K562 (cell line): ENCODE measurements around the gene IL9. TPM values are rescaled to one million over a fixed set of nuclear protein-coding genes. Genes with fewer than 3 reads are reported as not detected.

Experiments used
- ATAC-seq: fragments of 200-7000 bp; cut with Tn5 transposase; 3 replicates; pipeline ENCODE4 v1.9.1; 2020; ENCODE audit warnings: moderate library complexity
- Bru-seq: library from RNA; stranded (reverse); fragments of 400-500 nt; gene quantifications from one replicate; lab custom pipeline; 2021; lab: Mats Ljungman, UMichigan
- BruChase-seq, 2 experiments: library from RNA; stranded (reverse); fragments of 400-500 nt; gene quantifications; one replicate each; lab custom pipeline; 2021; lab: Mats Ljungman, UMichigan
- BruUV-seq: library from RNA; stranded (reverse); fragments of 400-500 nt; replicated peaks from 2 replicates; lab custom pipeline; 2021; lab: Mats Ljungman, UMichigan
- CTCF ChIA-PET: fragments of 300-600 bp; formaldehyde crosslinking; extraction: SDS; loops from one replicate; lab custom pipeline; 2021; ENCODE audit warnings: low intra/inter-chr PET ratio; lab: Yijun Ruan, JAX
- POLR2A ChIA-PET: fragments of 300-600, 350-650 bp; sonication (Branson Sonifier 250); formaldehyde crosslinking; extraction: SDS; loops from one replicate; lab custom pipeline; 2021; ENCODE audit warnings: antibody characterized with exemption, inconsistent platforms; lab: Yijun Ruan, JAX
- DNase-seq, 4 experiments: peaks; one replicate each; pipeline versions ENCODE4 v3.0.0 to v3.0.0-alpha.2; 2011 to 2018; ENCODE audit warnings: low spot score in 3 of 4, mixed read lengths in 3 of 4; ENCODE audit errors: extremely low read depth in 1 of 4
- FAIRE-seq: peaks from 2 replicates; lab custom pipeline; 2011; peaks lifted over from hg19 to GRCh38; lab: Jason Lieb, UNC
- H2AFZ ChIP-seq: 2 replicates; pipeline ENCODE4 v1.6.0; 2011; ENCODE audit warnings: low read depth, low read length, control low read depth, inconsistent platforms
- H3K27ac ChIP-seq: fragments of 200-600 bp; 3 replicates; pipeline ENCODE4 v1.8.0; 2011; ENCODE audit warnings: low read depth, mild to moderate bottlenecking, control low read depth, inconsistent platforms, low read length, moderate library complexity, mixed read lengths; ENCODE audit errors: extremely low read depth
- H3K27me3 ChIP-seq, 2 experiments: fragments of 300-600 bp in 1 of 2; 2 replicates in 1 of 2; 3 replicates in 1 of 2; pipeline versions ENCODE4 v1.6.0 to v1.8.0; 2011; ENCODE audit warnings: inconsistent platforms in 2 of 2, low read length in 2 of 2, mild to moderate bottlenecking in 1 of 2, mixed read lengths in 1 of 2, moderate library complexity in 1 of 2; ENCODE audit not compliant: control insufficient read depth in 2 of 2, insufficient read depth in 2 of 2
- H3K36me3 ChIP-seq: fragments of 300-600 bp; 3 replicates; pipeline ENCODE4 v1.8.0; 2011; ENCODE audit warnings: mild to moderate bottlenecking, low read length, inconsistent platforms; ENCODE audit not compliant: control insufficient read depth, insufficient read depth
- H3K4me1 ChIP-seq, 2 experiments: fragments of 200-600 bp in 1 of 2; replicated peaks in 1 of 2; 2 replicates in 1 of 2; 3 replicates in 1 of 2; pipeline versions ENCODE4 v1.5.1 to v1.8.0; 2011; ENCODE audit warnings: inconsistent platforms in 2 of 2, low read length in 2 of 2, mild to moderate bottlenecking in 1 of 2, mixed read lengths in 1 of 2, moderate library complexity in 1 of 2; ENCODE audit not compliant: control insufficient read depth in 2 of 2, insufficient read depth in 2 of 2
- H3K4me2 ChIP-seq: 2 replicates; pipeline ENCODE4 v1.6.1; 2011; ENCODE audit warnings: low read length, control low read depth, inconsistent platforms, mixed read lengths; ENCODE audit not compliant: insufficient read depth
- H3K4me3 ChIP-seq: fragments of 200-600 bp; sonication (generic), shearing (Covaris generic); 2 replicates; pipeline ENCODE4 v1.5.1; 2016; ENCODE audit warnings: control low read depth, inconsistent platforms
- H3K79me2 ChIP-seq: fragments of 200-600 bp; 3 replicates; pipeline ENCODE4 v1.8.0; 2011; ENCODE audit warnings: low read length, inconsistent platforms; ENCODE audit not compliant: control insufficient read depth, insufficient read depth
- H3K9ac ChIP-seq, 2 experiments: 2 replicates each; pipeline versions ENCODE4 v1.6.0 to v1.6.1; 2011; ENCODE audit warnings: low read depth in 2 of 2, low read length in 2 of 2, control low read depth in 1 of 2, inconsistent platforms in 1 of 2, mild to moderate bottlenecking in 1 of 2, mixed read lengths in 1 of 2; ENCODE audit not compliant: insufficient read depth in 1 of 2
- H3K9me1 ChIP-seq: one replicate; pipeline ENCODE4 v1.6.0; 2011; ENCODE audit warnings: inconsistent platforms, mild to moderate bottlenecking, low read length, moderate library complexity; ENCODE audit not compliant: control insufficient read depth, insufficient read depth
- H3K9me3 ChIP-seq: replicated peaks from 2 replicates; pipeline ENCODE4 v1.5.1; 2011; ENCODE audit warnings: low read depth, low read length, inconsistent platforms; ENCODE audit not compliant: control insufficient read depth, insufficient read depth
- H4K20me1 ChIP-seq: replicated peaks from 2 replicates; pipeline ENCODE4 v1.6.1; 2011; ENCODE audit warnings: low read length, inconsistent platforms, mixed read lengths; ENCODE audit not compliant: control insufficient read depth, insufficient read depth
- ATF2 ChIP-seq: sonication (generic); formaldehyde crosslinking; IDR thresholded peaks from 2 replicates; pipeline ENCODE4 v1.8.1; 2022; ENCODE audit warnings: missing genetic modification reagents
- GTF2B ChIP-seq: IDR thresholded peaks from 2 replicates; pipeline ENCODE4 v1.6.1; 2011; ENCODE audit not compliant: insufficient read length; ENCODE audit errors: extremely low read depth
- REST ChIP-seq, 2 experiments: fragments of 450-650 bp; formaldehyde crosslinking in 1 of 2; IDR thresholded peaks; 2 replicates each; pipeline versions ENCODE4 v1.4.0 to v1.6.1; 2014 to 2020; ENCODE audit warnings: mild to moderate bottlenecking in 2 of 2, borderline replicate concordance in 1 of 2, low read depth in 1 of 2
- ZNF740 ChIP-seq, 3 experiments: fragments of 200-800 bp in 1 of 3; sonication (Bioruptor generic) in 1 of 3; sonication (generic) in 1 of 3; formaldehyde crosslinking in 1 of 3; IDR thresholded peaks; 2 replicates each; pipeline versions ENCODE4 v1.6.1 to v1.8.0; 2016 to 2022; ENCODE audit warnings: mild to moderate bottlenecking in 2 of 3, missing compliant biosample characterization in 2 of 3, missing genetic modification characterization in 2 of 3, missing genetic modification reagents in 1 of 3
- WGBS: fragments of 100-300 bp; shearing (Covaris generic); methylation state at CpG from one replicate; pipeline ENCODE4 v1.1.6; 2016; ENCODE audit warnings: low coverage, mixed read lengths; ENCODE audit not compliant: insufficient coverage; ENCODE audit errors: missing lambda C conversion rate; 5-methylcytosine and 5-hydroxymethylcytosine counted together
- in situ Hi-C: fragments of 300-500 bp; cut with MboI; formaldehyde crosslinking; loops from 4 replicates; pipeline ENCODE4 v1.15.0; 2018; ENCODE audit warnings: inconsistent platforms, mixed read lengths
- intact Hi-C: fragments of 100-400 bp; cut with micrococcal nuclease; formaldehyde crosslinking; loops from 2 replicates; pipeline ENCODE4 v1.14.2; 2022
- long read RNA-seq, 3 experiments: library from polyadenylated mRNA in 2 of 3; library from RNA in 1 of 3; unstranded in 2 of 3; stranded (forward) in 1 of 3; transcript quantifications; one replicate each; pipeline ENCODE4 v2.0.0, GENCODE V29; 2019 to 2022
- polyA minus RNA-seq, 3 experiments: library from RNA; depleted of rRNA, polyadenylated mRNA; stranded (reverse); fragments of >200 nt; gene quantifications; 2 replicates each; pipeline ENCODE4 v1.2.3, GENCODE V29; 2011
- polyA plus RNA-seq, 8 experiments: library from polyadenylated mRNA; depleted of rRNA in 4 of 8; stranded (reverse) in 5 of 8; unstranded in 3 of 8; fragments of >200 nt; fragmentation: Nextera tagmentation in 2 of 8; fragmentation: Illumina TruSeq in 1 of 8; extraction: Ambion mirVana in 2 of 8; extraction: Trizol in 1 of 8; gene quantifications; 2 replicates each; pipeline versions ENCODE4 v1.2.1 to v1.2.3, GENCODE V29; 2011 to 2014; ENCODE audit warnings: inconsistent platforms in 1 of 8, missing spikeins in 1 of 8
- total RNA-seq, 7 experiments: library from RNA; depleted of rRNA in 6 of 7; stranded (reverse); fragments of >200 nt in 6 of 7; fragmentation: Illumina TruSeq in 2 of 7; extraction: Trizol in 2 of 7; gene quantifications; 2 replicates each; pipeline versions ENCODE4 v1.2.1 to v1.2.3, GENCODE V29; 2011 to 2021; ENCODE audit warnings: low replicate concordance in 1 of 7

IL9 gene
- total RNA-seq (2011; cell fraction: chromatin; rRNA removed; ENCODE audit: low replicate concordance) = not detected in 2 replicates
- not detected in 2 replicates for total RNA-seq (2011; cell fraction: nucleolus; rRNA removed)
- not detected in 2 replicates for total RNA-seq (2011; cell fraction: nucleoplasm; rRNA removed)
- not detected in 2 replicates for total RNA-seq (2014; rRNA removed)
- not detected in 2 replicates for total RNA-seq (2014; rRNA removed; fragmentation: Illumina TruSeq; extraction: Trizol)
- not detected in 2 replicates for total RNA-seq (2015; rRNA removed; fragmentation: Illumina TruSeq; extraction: Trizol)
- not detected in 2 replicates for total RNA-seq (2021)
- not detected in 2 replicates for polyA plus RNA-seq (2011; rRNA removed)
- polyA plus RNA-seq (2011; cell fraction: cytosol; rRNA removed) = not detected in 2 replicates
- not detected in 2 replicates for polyA plus RNA-seq (2011; cell fraction: nucleus; rRNA removed)
- polyA plus RNA-seq (2012) = not detected in 2 replicates
- not detected in 2 replicates for polyA plus RNA-seq (2014; fragmentation: Illumina TruSeq; extraction: Trizol)
- not detected for polyA plus RNA-seq (2014; fragmentation: Nextera tagmentation; extraction: Ambion mirVana)
- polyA plus RNA-seq (2014; rRNA removed) = not detected in 2 replicates
- not detected in 2 replicates for polyA minus RNA-seq (2011; rRNA and poly(A)+ RNA removed)
- not detected in 2 replicates for polyA minus RNA-seq (2011; cell fraction: cytosol; rRNA and poly(A)+ RNA removed)
- polyA minus RNA-seq (2011; cell fraction: nucleus; rRNA and poly(A)+ RNA removed) = not detected in 2 replicates
- Bru-seq, nascent RNA = not detected
- BruChase-seq, experiment 1, labeled RNA remaining after a 2-hour chase = not detected
- BruChase-seq, experiment 2, labeled RNA remaining after a 6-hour chase = not detected
- long read RNA-seq, experiment 1 = 0 reads
- long read RNA-seq, experiment 2 = 0 reads
- long read RNA-seq, experiment 3 = 0 reads

- H3K4me2 ChIP-seq = no peak within 1 kb of the TSS
- no peaks in the 10 kb centered on the region for H3K79me2 ChIP-seq
- no peaks in the 10 kb centered on the region for H3K9me1 ChIP-seq
- ChIA-PET POLR2A (no interaction called here), CTCF (no interaction called here)
- no peak for ATAC-seq
- no peak within 1 kb of the TSS for H3K9ac ChIP-seq
- no peak for FAIRE-seq
- intact Hi-C loops = no loop called here
- H3K27me3 ChIP-seq = peaks cover 0 to 23% of the 10 kb centered on the region in 2 experiments; a peak in 3 of 5 replicates
- H3K36me3 ChIP-seq = no peaks in the 10 kb centered on the region
- H3K9me3 ChIP-seq = no peaks in the 10 kb centered on the region
- no TSS peak for BruUV-seq
- in situ Hi-C loops = no loop called here
- no peak within 1 kb of the TSS for H2AFZ ChIP-seq
- no peak within 1 kb of the TSS for H3K27ac ChIP-seq
- H4K20me1 ChIP-seq = no peaks in the 10 kb centered on the region
- WGBS = 0% methylated on average over 7 of the region's 7 CpGs
- no peak for DNase-seq
- H3K4me3 ChIP-seq = no peak within 1 kb of the TSS
- H3K4me1 ChIP-seq = peaks cover 0 to 4% of the 10 kb centered on the region in 2 experiments; a peak in 1 of 5 replicates
- no peak for TF ChIP-seq GTF2B
- no peak for TF ChIP-seq ATF2
- TF ChIP-seq ZNF740 (CRISPR knock-in tag; IDR thresholded peaks at IDR 0.05) = no peak
- no peak for TF ChIP-seq ZNF740 (tag; IDR thresholded peaks at IDR 0.05)
- TF ChIP-seq REST (IDR thresholded peaks at IDR 0.05; ENCODE audit: borderline replicate concordance) = peak; percentile 23; the same call in 1 of the 2 replicates
- no peak for TF ChIP-seq REST (CRISPR knock-in tag; IDR thresholded peaks at IDR 0.05; ENCODE audit: low read depth)
These were observed at the start of gene IL9 for GRCh38 chr5:135895474-135896006. Gene IL9 (minus strand): TSS chr5:135895841. CDS start chr5:135895816, 25 bp downstream.
